Muscle layer of duodenum (tissue), 2 donors: ENCODE results near the gene ASIP.
"Not testable (repeated sequence)": the region's sequence is repeated elsewhere in the genome, so short reads cannot be mapped to it uniquely, and the experiment has no call there.

ENCODE experiments used
- H3K27ac ChIP-seq: one replicate; pipeline ENCODE4 v1.7.0; 2013; ENCODE audit warnings: mild to moderate bottlenecking, low read length
- H3K27me3 ChIP-seq: one replicate; pipeline ENCODE4 v1.7.0; 2013; ENCODE audit warnings: low read depth, mild to moderate bottlenecking, control low read depth, low read length
- H3K36me3 ChIP-seq, 2 donors: one replicate each; pipeline ENCODE4 v1.7.0; 2013; ENCODE audit warnings: low read length in 2 of 2, control low read depth in 1 of 2, mild to moderate bottlenecking in 1 of 2; ENCODE audit not compliant: insufficient read depth in 2 of 2, control insufficient read depth in 1 of 2
- H3K4me1 ChIP-seq, 2 donors: one replicate each; pipeline ENCODE4 v1.7.0; 2013; ENCODE audit warnings: low read length in 2 of 2, mild to moderate bottlenecking in 2 of 2, control low read depth in 1 of 2, moderate library complexity in 1 of 2; ENCODE audit not compliant: insufficient read depth in 2 of 2, control insufficient read depth in 1 of 2
- H3K4me3 ChIP-seq, 2 donors: one replicate each; pipeline ENCODE4 v1.7.0; 2013; ENCODE audit warnings: low read length in 2 of 2, low read depth in 1 of 2, mild to moderate bottlenecking in 1 of 2
- H3K9me3 ChIP-seq, 2 donors: one replicate each; pipeline ENCODE4 v1.7.0; 2013; ENCODE audit warnings: low read length in 2 of 2, control low read depth in 1 of 2, mild to moderate bottlenecking in 1 of 2; ENCODE audit not compliant: control insufficient read depth in 1 of 2
- donor health status: healthy.

ASIP gene

GRCh38 chr20:34216382-34216742, 24.9 kb upstream of the ASIP start:
- H3K27ac ChIP-seq, result no peak overlapping the region
- H3K4me1 ChIP-seq, result no peaks in the 10 kb centered on the region
- H3K4me3 ChIP-seq, result peak overlapping the region; percentile 55 to 57
- peaks cover 4 to 5% of the 10 kb centered on the region in 2 donors for H3K9me3 ChIP-seq
- no peaks in the 10 kb centered on the region for H3K36me3 ChIP-seq
- H3K27me3 ChIP-seq, result no peaks in the 10 kb centered on the region

GRCh38 chr20:34220561-34220960, 20.7 kb upstream of the ASIP start:
- Histone ChIP-seq H3K9me3 (no peaks in the 10 kb centered on the region), H3K27ac (no peak overlapping the region), H3K36me3 (no peaks in the 10 kb centered on the region), H3K4me3 (no peak overlapping the region), H3K4me1 (no peaks in the 10 kb centered on the region), H3K27me3 (no peaks in the 10 kb centered on the region)

GRCh38 chr20:34222208-34222607, 19.0 kb upstream of the ASIP start:
- H3K27me3 ChIP-seq, result no peaks in the 10 kb centered on the region
- no peaks in the 10 kb centered on the region for H3K9me3 ChIP-seq
- H3K4me3 ChIP-seq, result no peak overlapping the region
- no peaks in the 10 kb centered on the region for H3K4me1 ChIP-seq
- H3K27ac ChIP-seq, result no peak overlapping the region
- H3K36me3 ChIP-seq, result no peaks in the 10 kb centered on the region

- not testable (repeated sequence) for H3K27ac ChIP-seq, H3K36me3 ChIP-seq, H3K27me3 ChIP-seq, H3K4me1 ChIP-seq, H3K4me3 ChIP-seq, H3K9me3 ChIP-seq
Measured at GRCh38 chr20:34224251-34224650, 17.0 kb upstream of the ASIP start.

GRCh38 chr20:34231634-34232033, 9.6 kb upstream of the ASIP start:
- peaks cover under 1 to 5% of the 10 kb centered on the region in 2 donors for H3K9me3 ChIP-seq
- H3K36me3 ChIP-seq, result no peaks in the 10 kb centered on the region
- no peak overlapping the region for H3K4me3 ChIP-seq
- no peaks in the 10 kb centered on the region for H3K4me1 ChIP-seq
- no peaks in the 10 kb centered on the region for H3K27me3 ChIP-seq
- H3K27ac ChIP-seq, result no peak overlapping the region

- H3K9me3 ChIP-seq, result peaks cover 6 to 9% of the 10 kb centered on the region in 2 donors
- no peaks in the 10 kb centered on the region for H3K27me3 ChIP-seq
- H3K27ac ChIP-seq, result no peak overlapping the region
- H3K4me3 ChIP-seq, result no peak overlapping the region
- no peaks in the 10 kb centered on the region for H3K36me3 ChIP-seq
- no peaks in the 10 kb centered on the region for H3K4me1 ChIP-seq
Measured at GRCh38 chr20:34232494-34233087, 8.6 kb upstream of the ASIP start.

- Histone ChIP-seq H3K9me3 (peaks cover 12 to 14% of the 10 kb centered on the region in 2 donors), H3K27me3 (no peaks in the 10 kb centered on the region), H3K36me3 (no peaks in the 10 kb centered on the region), H3K4me1 (no peaks in the 10 kb centered on the region), H3K27ac (no peak overlapping the region), H3K4me3 (no peak overlapping the region)
Measured at GRCh38 chr20:34233687-34234086, 7.5 kb upstream of the ASIP start.

- H3K27me3 ChIP-seq, result no peaks in the 10 kb centered on the region
- no peaks in the 10 kb centered on the region for H3K36me3 ChIP-seq
- H3K4me3 ChIP-seq, result no peak overlapping the region
- H3K9me3 ChIP-seq, result peaks cover 13 to 15% of the 10 kb centered on the region in 2 donors
- no peak overlapping the region for H3K27ac ChIP-seq
- no peaks in the 10 kb centered on the region for H3K4me1 ChIP-seq
Measured at GRCh38 chr20:34235875-34236274, 5.3 kb upstream of the ASIP start.

GRCh38 chr20:34237942-34238341, 3.3 kb upstream of the ASIP start:
- Histone ChIP-seq H3K27me3 (no peaks in the 10 kb centered on the region), H3K4me3 (no peak overlapping the region), H3K36me3 (no peaks in the 10 kb centered on the region), H3K4me1 (no peaks in the 10 kb centered on the region), H3K27ac (no peak overlapping the region), H3K9me3 (peaks cover 10 to 13% of the 10 kb centered on the region in 2 donors)

- Histone ChIP-seq H3K9me3 (peaks cover 10 to 13% of the 10 kb centered on the region in 2 donors), H3K4me1 (no peaks in the 10 kb centered on the region), H3K27me3 (no peaks in the 10 kb centered on the region), H3K4me3 (no peak overlapping the region), H3K36me3 (no peaks in the 10 kb centered on the region), H3K27ac (no peak overlapping the region)
Measured at GRCh38 chr20:34240121-34240520, 1.1 kb upstream of the ASIP start.

- not testable (repeated sequence) for H3K27me3 ChIP-seq, H3K4me1 ChIP-seq, H3K4me3 ChIP-seq, H3K36me3 ChIP-seq, H3K27ac ChIP-seq, H3K9me3 ChIP-seq
Measured at GRCh38 chr20:34242015-34242414, 792 bp downstream of the ASIP start.

GRCh38 chr20:34242879-34243278, 1.7 kb downstream of the ASIP start:
- H3K27me3 ChIP-seq, result no peaks in the 10 kb centered on the region
- H3K27ac ChIP-seq, result no peak overlapping the region
- peaks cover 4 to 8% of the 10 kb centered on the region in 2 donors for H3K9me3 ChIP-seq
- no peaks in the 10 kb centered on the region for H3K36me3 ChIP-seq
- no peak overlapping the region for H3K4me3 ChIP-seq
- no peaks in the 10 kb centered on the region for H3K4me1 ChIP-seq
